Measurements from ENCODE around the gene RBBP7.

The RBBP7 gene

GRCh38 chrX:16825264-16826035 lies 44.7 kb downstream of the RBBP7 start:
- H3K36me3 ChIP-seq (ENCODE audit: control insufficient read depth, insufficient read depth, low read length) = peaks cover 80% of the 10 kb centered on the region
- no peak overlapping the region for H3K9ac ChIP-seq (ENCODE audit: low read depth, low read length)
- no peaks in the 10 kb centered on the region for H3K27me3 ChIP-seq (ENCODE audit: control insufficient read depth, insufficient read depth, low read length)
- no peaks in the 10 kb centered on the region for H3K9me3 ChIP-seq (ENCODE audit: control insufficient read depth, insufficient read depth, low read length)
- no peak overlapping the region for H3K27ac ChIP-seq (ENCODE audit: low read depth, low read length)
- peaks cover 8% of the 10 kb centered on the region for H3K4me1 ChIP-seq (ENCODE audit: control insufficient read depth, insufficient read depth, low read length)
- no peak overlapping the region for H3K4me3 ChIP-seq (ENCODE audit: low read depth, low read length)

GRCh38 chrX:16822723-16823122 lies 47.4 kb downstream of the RBBP7 start:
- Histone ChIP-seq H3K4me3 (ENCODE audit: low read depth, low read length) (no peak overlapping the region), H3K9me3 (ENCODE audit: control insufficient read depth, insufficient read depth, low read length) (no peaks in the 10 kb centered on the region), H3K36me3 (ENCODE audit: control insufficient read depth, insufficient read depth, low read length) (peaks cover 80% of the 10 kb centered on the region), H3K4me1 (ENCODE audit: control insufficient read depth, insufficient read depth, low read length) (peaks cover under 1% of the 10 kb centered on the region; the same call in 1 of the 2 replicates), H3K9ac (ENCODE audit: low read depth, low read length) (no peak overlapping the region), H3K27me3 (ENCODE audit: control insufficient read depth, insufficient read depth, low read length) (no peaks in the 10 kb centered on the region), H3K27ac (ENCODE audit: low read depth, low read length) (no peak overlapping the region)

- Histone ChIP-seq H3K36me3 (ENCODE audit: control insufficient read depth, insufficient read depth, low read length) (peaks cover 81% of the 10 kb centered on the region), H3K27me3 (ENCODE audit: control insufficient read depth, insufficient read depth, low read length) (no peaks in the 10 kb centered on the region), H3K4me3 (ENCODE audit: low read depth, low read length) (no peak overlapping the region), H3K9ac (ENCODE audit: low read depth, low read length) (no peak overlapping the region), H3K4me1 (ENCODE audit: control insufficient read depth, insufficient read depth, low read length) (no peaks in the 10 kb centered on the region), H3K27ac (ENCODE audit: low read depth, low read length) (no peak overlapping the region), H3K9me3 (ENCODE audit: control insufficient read depth, insufficient read depth, low read length) (no peaks in the 10 kb centered on the region)
Observed at GRCh38 chrX:16819634-16820033, 50.5 kb downstream of the RBBP7 start.

GRCh38 chrX:16814597-16814996 lies 55.6 kb downstream of the RBBP7 start:
- no peaks in the 10 kb centered on the region for H3K4me1 ChIP-seq (ENCODE audit: control insufficient read depth, insufficient read depth, low read length)
- H3K27ac ChIP-seq (ENCODE audit: low read depth, low read length) = no peak overlapping the region
- no peak overlapping the region for H3K9ac ChIP-seq (ENCODE audit: low read depth, low read length)
- peaks cover 66% of the 10 kb centered on the region for H3K36me3 ChIP-seq (ENCODE audit: control insufficient read depth, insufficient read depth, low read length)
- no peak overlapping the region for H3K4me3 ChIP-seq (ENCODE audit: low read depth, low read length)
- no peaks in the 10 kb centered on the region for H3K27me3 ChIP-seq (ENCODE audit: control insufficient read depth, insufficient read depth, low read length)
- no peaks in the 10 kb centered on the region for H3K9me3 ChIP-seq (ENCODE audit: control insufficient read depth, insufficient read depth, low read length)

- Histone ChIP-seq H3K9me3 (ENCODE audit: control insufficient read depth, insufficient read depth, low read length) (no peaks in the 10 kb centered on the region), H3K9ac (ENCODE audit: low read depth, low read length) (no peak overlapping the region), H3K4me1 (ENCODE audit: control insufficient read depth, insufficient read depth, low read length) (peaks cover 11% of the 10 kb centered on the region), H3K27ac (ENCODE audit: low read depth, low read length) (no peak overlapping the region), H3K36me3 (ENCODE audit: control insufficient read depth, insufficient read depth, low read length) (peaks cover 44% of the 10 kb centered on the region), H3K27me3 (ENCODE audit: control insufficient read depth, insufficient read depth, low read length) (no peaks in the 10 kb centered on the region), H3K4me3 (ENCODE audit: low read depth, low read length) (no peak overlapping the region)
Observed at GRCh38 chrX:16807976-16808542, 62.1 kb downstream of the RBBP7 start.

GRCh38 chrX:16807548-16807947 lies 62.6 kb downstream of the RBBP7 start:
- H3K4me1 ChIP-seq (ENCODE audit: control insufficient read depth, insufficient read depth, low read length) = peaks cover 11% of the 10 kb centered on the region
- H3K9me3 ChIP-seq (ENCODE audit: control insufficient read depth, insufficient read depth, low read length) = no peaks in the 10 kb centered on the region
- H3K9ac ChIP-seq (ENCODE audit: low read depth, low read length) = no peak overlapping the region
- H3K27ac ChIP-seq (ENCODE audit: low read depth, low read length) = no peak overlapping the region
- peaks cover 44% of the 10 kb centered on the region for H3K36me3 ChIP-seq (ENCODE audit: control insufficient read depth, insufficient read depth, low read length)
- no peaks in the 10 kb centered on the region for H3K27me3 ChIP-seq (ENCODE audit: control insufficient read depth, insufficient read depth, low read length)
- no peak overlapping the region for H3K4me3 ChIP-seq (ENCODE audit: low read depth, low read length)

- Histone ChIP-seq H3K4me3 (ENCODE audit: low read depth, low read length) (no peak overlapping the region), H3K4me1 (ENCODE audit: control insufficient read depth, insufficient read depth, low read length) (peaks cover 11% of the 10 kb centered on the region), H3K27me3 (ENCODE audit: control insufficient read depth, insufficient read depth, low read length) (no peaks in the 10 kb centered on the region), H3K9me3 (ENCODE audit: control insufficient read depth, insufficient read depth, low read length) (no peaks in the 10 kb centered on the region), H3K36me3 (ENCODE audit: control insufficient read depth, insufficient read depth, low read length) (peaks cover 47% of the 10 kb centered on the region), H3K9ac (ENCODE audit: low read depth, low read length) (no peak overlapping the region), H3K27ac (ENCODE audit: low read depth, low read length) (no peak overlapping the region)
Observed at GRCh38 chrX:16804923-16805464, 65.2 kb downstream of the RBBP7 start.

GRCh38 chrX:16797841-16798240 lies 72.3 kb downstream of the RBBP7 start:
- Histone ChIP-seq H3K9ac (ENCODE audit: low read depth, low read length) (no peak overlapping the region), H3K27ac (ENCODE audit: low read depth, low read length) (no peak overlapping the region), H3K36me3 (ENCODE audit: control insufficient read depth, insufficient read depth, low read length) (peaks cover 69% of the 10 kb centered on the region)

GRCh38 chrX:16797358-16797757 lies 72.8 kb downstream of the RBBP7 start:
- no peak overlapping the region for H3K9ac ChIP-seq (ENCODE audit: low read depth, low read length)
- H3K27me3 ChIP-seq (ENCODE audit: control insufficient read depth, insufficient read depth, low read length) = no peaks in the 10 kb centered on the region
- H3K36me3 ChIP-seq (ENCODE audit: control insufficient read depth, insufficient read depth, low read length) = peaks cover 65% of the 10 kb centered on the region
- no peaks in the 10 kb centered on the region for H3K9me3 ChIP-seq (ENCODE audit: control insufficient read depth, insufficient read depth, low read length)
- H3K27ac ChIP-seq (ENCODE audit: low read depth, low read length) = no peak overlapping the region
- no peaks in the 10 kb centered on the region for H3K4me1 ChIP-seq (ENCODE audit: control insufficient read depth, insufficient read depth, low read length)
- no peak overlapping the region for H3K4me3 ChIP-seq (ENCODE audit: low read depth, low read length)

More at GRCh38 chrX:16797841-16798240, 72.3 kb downstream of the RBBP7 start:
- Histone ChIP-seq H3K4me1 (ENCODE audit: control insufficient read depth, insufficient read depth, low read length) (no peaks in the 10 kb centered on the region), H3K27me3 (ENCODE audit: control insufficient read depth, insufficient read depth, low read length) (no peaks in the 10 kb centered on the region), H3K4me3 (ENCODE audit: low read depth, low read length) (no peak overlapping the region), H3K9me3 (ENCODE audit: control insufficient read depth, insufficient read depth, low read length) (no peaks in the 10 kb centered on the region)

GRCh38 chrX:16796298-16796697 lies 73.9 kb downstream of the RBBP7 start:
- Histone ChIP-seq H3K9me3 (ENCODE audit: control insufficient read depth, insufficient read depth, low read length) (no peaks in the 10 kb centered on the region), H3K27me3 (ENCODE audit: control insufficient read depth, insufficient read depth, low read length) (no peaks in the 10 kb centered on the region), H3K9ac (ENCODE audit: low read depth, low read length) (no peak overlapping the region), H3K36me3 (ENCODE audit: control insufficient read depth, insufficient read depth, low read length) (peaks cover 71% of the 10 kb centered on the region), H3K4me1 (ENCODE audit: control insufficient read depth, insufficient read depth, low read length) (no peaks in the 10 kb centered on the region), H3K27ac (ENCODE audit: low read depth, low read length) (no peak overlapping the region), H3K4me3 (ENCODE audit: low read depth, low read length) (no peak overlapping the region)
